HG03159 (cell line): ENCODE data around the gene STOML1.
"Not testable (repeated sequence)": the region's sequence is repeated elsewhere in the genome, so short reads cannot be mapped to it uniquely, and the experiment has no call there.

Source experiments
- ATAC-seq: cut with Tn5 transposase; IDR thresholded peaks from one replicate; pipeline ENCODE4 v1.9.1; 2021; ENCODE audit warnings: mild to moderate bottlenecking, moderate library complexity; ENCODE audit not compliant: unreplicated experiment

Gene STOML1

DNA sequence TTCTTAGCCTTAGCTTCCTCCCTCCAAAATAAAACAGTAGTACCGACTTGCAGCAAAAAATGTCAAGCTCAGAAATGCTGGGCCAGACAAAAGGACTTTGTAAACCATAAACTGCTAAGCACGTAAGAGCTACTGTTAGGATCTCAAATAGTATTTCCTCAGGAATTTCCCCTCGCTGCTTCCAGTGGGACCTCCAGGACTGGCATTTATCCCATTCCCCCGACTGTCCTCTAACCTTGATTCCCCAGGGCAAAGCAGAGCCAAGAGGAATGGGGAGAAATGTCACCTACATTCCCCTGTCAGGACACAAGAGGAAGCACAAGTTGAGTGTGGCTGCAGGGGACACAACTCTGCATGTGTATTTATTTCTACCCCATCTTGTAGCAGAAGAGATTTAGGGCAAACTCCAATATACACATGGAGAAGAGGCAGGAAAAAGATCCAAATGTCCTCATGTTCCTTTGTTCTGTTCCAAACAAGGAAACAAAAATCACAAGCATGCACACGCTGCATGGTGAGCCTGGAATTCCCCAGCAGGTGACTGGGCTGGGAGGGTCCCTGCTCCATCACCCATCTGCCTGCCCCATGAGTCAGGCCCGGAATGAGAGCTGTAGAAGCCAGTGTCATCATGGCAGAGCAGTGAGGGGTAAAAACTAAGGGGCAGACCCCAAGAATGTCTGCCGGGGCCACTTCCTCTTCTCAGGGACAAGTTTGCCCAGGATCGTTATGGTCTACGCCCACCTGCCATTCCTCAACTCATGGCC is 4.2 kb downstream of the STOML1 start:
- ATAC-seq = no peak

DNA sequence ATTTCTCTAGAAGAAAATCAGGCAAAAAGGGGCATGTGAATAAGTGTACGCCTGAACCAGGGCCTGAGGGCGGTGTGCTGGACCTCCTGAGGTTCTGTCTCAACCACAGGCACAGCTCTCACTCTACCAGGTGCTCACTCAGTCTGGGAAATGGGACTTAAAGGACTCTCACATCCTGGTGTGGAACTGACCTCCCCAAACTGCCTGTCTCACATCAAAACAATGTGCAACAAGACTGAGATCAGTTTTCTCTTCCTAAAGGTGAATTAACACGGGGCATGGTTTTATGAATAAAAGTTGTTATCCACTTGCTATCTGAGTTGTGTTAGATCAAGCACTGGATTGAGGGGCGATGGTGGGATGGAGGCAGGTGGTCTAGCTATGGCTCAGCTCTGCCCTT is 4.8 kb downstream of the STOML1 start:
- ATAC-seq = no peak

GRCh38 chr15:73986776-73987056 is 5.4 kb downstream of the STOML1 start:
- no peak for ATAC-seq

DNA sequence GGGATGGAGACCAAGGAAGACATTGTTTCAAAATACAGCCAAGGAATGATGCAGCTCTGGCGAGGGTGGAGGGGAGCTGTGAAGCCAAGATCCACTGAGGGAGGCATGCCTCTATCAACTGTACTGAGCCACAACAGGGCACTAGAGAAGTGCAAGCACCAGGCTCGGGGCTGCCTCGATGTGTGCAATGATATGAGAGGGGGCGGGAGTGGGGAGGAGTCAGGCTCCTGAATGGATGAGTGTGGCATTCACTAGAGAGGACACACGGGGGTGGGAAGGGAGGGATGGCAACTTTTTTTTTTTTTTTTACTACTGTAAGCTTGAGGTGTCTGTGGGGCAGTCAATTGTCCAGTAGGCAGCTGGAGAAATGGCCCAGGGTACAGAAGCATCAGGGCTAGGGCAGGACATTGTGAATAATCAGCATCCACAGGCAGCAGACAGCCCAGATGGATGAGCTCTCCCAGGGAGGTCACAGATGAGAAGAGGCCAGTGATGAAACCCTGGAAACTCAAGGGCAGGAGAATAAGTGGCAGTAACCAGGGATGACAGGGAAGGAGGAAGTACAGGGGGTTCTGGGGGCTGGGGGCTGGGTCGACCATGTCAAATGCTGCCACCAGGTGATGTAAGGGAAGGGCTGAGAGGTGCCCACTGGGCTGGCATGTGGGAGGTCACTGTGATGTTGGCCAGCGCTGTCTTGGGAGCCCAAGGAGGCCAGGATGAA is 5.9 kb downstream of the STOML1 start:
- no peak for ATAC-seq

GRCh38 chr15:73985101-73985873 is 6.8 kb downstream of the STOML1 start:
- ATAC-seq = no peak

DNA sequence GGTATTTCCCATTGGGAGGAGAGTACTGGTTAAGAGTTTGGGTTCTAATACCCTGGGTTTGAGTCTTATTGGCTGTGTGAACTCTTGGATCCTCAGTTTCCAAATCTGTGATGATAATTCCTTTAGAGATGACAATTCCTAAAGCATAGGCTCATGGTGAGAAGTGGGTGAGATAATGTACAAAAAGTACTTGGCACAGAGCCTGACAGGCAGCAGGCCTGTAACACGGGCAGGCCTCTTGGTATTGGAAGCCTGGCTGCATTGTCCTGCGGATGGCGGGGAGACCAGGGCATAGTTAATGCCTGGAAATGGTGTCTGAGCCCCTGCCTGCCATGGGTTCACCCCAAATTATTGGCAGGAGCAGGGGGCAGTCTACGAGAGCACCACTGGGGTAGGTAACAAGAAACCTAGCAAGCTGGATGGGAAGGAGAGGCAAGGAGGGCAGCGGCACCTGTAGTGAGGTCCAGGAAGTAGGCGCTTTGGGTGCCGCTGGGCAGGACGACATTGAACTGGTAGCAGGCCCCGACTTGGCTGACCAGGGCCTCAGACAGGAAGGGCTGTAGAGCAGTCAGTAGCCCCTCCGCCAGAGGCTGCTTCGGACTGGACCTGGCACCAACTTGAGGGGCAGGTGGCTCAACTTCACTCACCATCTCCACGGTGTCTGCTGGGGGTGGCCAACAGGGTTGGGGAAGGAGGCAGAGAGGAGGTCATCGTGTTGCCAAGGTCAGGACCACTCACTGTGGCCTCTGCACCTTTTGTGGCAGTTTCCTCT is 7.7 kb downstream of the STOML1 start:
- ATAC-seq = no peak

DNA sequence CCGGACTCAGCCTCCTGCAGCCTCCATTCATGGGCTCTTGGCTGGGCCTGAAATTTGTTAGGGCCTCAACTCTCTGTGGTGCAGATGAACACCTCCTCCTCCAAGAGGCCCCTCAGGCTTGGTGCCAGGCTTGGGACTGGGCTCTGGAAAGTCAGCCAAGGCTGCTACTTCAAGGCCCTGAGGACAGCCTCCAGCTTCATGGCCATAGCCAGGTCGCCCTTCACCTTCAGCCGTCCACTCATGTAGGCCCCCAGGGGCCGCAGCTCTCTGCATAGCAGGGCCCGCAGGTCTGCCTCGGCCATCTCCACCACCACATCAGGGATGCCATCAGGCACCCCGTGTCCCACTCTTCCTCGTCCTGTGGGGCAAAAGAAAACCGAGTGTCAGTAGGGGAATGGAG is 8.3 kb downstream of the STOML1 start:
- ATAC-seq = no peak

DNA sequence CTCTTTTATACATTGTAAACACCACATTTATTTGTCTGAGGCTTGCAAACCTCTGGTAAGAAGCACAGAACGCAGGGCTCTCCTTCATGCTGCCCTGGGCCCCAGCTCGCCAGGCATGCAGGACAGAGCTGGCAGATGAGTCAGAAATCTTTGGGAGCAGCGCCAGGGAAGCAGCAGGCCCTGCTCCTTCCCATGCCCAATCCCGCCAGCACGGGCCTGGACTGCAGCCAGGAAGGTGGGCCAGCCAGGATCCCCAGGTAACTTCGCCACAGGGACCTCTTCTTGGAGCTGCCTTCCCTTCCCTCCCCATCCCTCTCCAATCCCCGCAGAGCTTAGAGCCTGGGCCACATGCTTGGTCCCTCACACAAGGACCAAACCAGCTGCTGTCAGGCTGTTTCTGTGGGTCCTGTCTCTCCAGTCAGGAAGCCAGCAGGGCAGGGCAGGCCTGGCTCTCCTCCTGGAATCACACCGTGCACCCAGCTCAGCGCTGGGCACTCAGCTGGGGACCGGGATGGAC is 8.8 kb downstream of the STOML1 start:
- ATAC-seq = no peak

- no peak for ATAC-seq
These were observed 9.7 kb downstream of the STOML1 start for GRCh38 chr15:73982222-73982962.

DNA sequence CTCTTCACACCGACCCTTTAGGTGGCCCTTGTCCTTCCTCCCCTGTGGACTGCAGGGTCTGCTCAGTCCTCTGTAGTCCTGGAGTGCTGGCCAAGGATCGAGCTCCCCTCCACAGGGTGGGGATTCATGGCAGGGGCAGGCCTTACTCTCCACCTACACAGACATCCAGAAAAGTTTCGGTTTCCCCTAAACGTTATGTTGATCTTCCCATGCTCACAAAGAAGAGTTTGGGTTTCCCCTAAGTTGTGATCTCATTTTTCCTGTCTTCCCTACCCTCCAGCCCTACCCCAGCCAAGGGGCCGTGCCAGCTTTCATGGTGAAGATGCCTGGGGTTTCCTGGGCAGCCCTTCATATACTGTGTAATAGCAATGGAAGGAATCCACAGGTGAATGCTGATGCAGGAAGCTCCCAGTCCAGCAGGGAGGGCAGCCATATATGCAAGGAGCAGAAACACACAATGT is 10.3 kb downstream of the STOML1 start:
- ATAC-seq = no peak

- no peak for ATAC-seq
These were observed 12.5 kb downstream of the STOML1 start for GRCh38 chr15:73979636-73980035.

DNA sequence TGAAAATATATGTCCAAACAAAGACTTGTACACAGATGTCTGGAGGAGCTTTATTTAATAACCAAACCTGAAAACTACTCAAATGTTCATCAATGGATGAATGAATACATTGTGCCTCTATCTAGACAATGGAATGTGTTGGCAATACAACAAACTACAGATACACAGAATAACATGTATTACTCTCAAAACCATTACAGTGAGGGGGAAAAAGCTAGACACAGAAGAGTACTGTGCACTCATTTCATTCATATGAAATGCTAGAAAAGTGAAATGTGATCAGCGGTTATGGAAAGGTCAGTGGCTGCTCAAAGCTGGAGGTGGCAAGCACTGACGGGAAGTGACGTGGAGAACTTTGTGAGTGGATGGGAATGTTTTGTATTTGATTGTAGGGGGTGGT is 13.2 kb downstream of the STOML1 start:
- no peak for ATAC-seq

DNA sequence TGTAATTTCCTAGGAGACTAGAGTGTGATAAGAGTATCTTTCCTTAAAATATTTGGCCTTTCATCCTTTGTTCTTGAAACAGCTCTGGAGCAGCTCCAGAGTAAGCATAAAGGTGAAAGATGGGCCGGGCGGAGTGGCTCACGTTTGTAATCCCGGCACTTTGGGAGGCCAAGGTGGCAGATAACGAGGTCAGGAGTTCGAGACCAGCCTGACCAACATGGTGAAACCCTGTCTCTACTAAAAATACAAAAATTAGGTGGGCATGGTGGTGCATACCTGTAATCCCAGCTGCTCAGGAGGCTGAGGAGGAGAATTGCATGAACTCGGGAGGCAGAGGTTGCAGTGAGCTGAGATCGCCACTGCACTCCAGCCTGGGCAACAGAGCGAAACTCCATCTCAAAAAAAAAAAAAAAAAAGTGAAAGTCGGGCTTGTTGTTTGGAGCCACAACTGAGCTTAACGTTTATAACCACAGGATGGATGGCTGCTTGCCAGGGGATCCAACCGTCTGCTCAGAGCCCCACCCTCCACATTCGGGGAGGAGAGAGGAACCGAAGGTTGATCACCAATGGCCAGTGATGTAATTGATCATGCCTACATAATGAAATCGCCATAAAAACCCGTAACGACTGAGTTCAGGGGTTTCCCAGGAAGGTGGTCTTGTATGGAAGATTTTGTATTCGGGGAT is 16.5 kb downstream of the STOML1 start:
- not testable (repeated sequence) for ATAC-seq

DNA sequence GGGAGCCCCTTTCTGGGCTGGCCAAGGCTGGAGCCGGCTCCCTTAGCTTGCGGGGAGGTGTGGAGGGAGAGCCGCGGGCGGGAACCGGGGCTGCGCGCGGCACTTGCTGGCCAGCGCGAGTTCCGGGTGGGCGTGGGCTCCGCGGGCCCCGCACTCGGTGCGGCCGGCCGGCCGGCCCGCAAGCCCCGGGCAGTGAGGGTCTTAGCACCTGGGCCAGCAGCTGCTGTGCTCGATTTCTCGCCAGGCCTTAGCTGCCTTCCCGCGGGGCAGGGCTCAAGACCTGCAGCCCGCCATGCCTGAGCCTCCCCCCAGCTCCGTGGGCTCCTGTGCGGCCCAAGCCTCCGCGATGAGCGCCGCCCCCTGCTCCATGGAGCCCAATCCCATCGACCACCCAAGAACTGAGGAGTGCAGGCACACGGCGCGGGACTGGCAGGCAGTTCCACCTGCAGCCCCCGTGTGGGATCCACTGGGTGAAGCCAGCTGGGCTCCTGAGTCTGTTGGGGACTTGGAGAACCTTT is 18.4 kb downstream of the STOML1 start:
- not testable (repeated sequence) for ATAC-seq

GRCh38 chr15:73972984-73973682 is 19.0 kb downstream of the STOML1 start:
- no peak for ATAC-seq

DNA sequence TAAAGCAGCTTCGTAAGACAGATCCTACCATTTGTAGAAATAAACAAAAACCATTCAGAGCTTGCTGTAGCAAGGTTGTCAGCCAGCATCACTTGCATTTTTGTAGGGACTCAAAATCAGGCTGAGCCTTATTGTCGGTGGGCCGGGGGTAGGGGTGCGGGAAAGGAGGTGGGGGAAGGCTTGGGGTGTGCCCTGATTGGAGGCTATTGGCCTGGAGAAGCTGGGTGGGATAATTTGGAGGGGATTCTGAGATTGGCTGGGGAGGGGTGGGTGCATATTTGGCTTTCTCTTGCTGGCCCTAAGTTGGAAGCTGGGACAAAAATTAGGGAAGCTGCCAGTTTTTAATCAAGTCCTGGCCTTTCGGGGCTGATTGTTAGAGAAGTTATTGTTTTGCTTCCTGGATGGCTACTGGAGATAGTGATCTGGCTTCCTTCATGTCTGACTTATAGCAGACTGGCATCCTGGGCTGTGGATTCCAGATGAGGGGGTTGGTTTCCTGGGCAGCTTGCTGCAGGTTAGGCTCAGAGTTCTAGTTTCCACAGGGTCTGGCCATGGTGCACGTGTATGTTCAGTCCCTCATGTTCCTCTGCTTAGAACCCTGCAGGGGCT is 22.8 kb downstream of the STOML1 start:
- no peak for ATAC-seq

GRCh38 chr15:73968461-73968860 is 23.6 kb downstream of the STOML1 start:
- no peak for ATAC-seq

GRCh38 chr15:73965758-73966113 is 26.4 kb downstream of the STOML1 start:
- peak; percentile 61 for ATAC-seq
